TTC549 (cell line): ENCODE data around the gene PSPC1.

Experiments used
- FAIRE-seq: peaks from 2 replicates; lab custom pipeline; 2012; peaks lifted over from hg19 to GRCh38; lab: Jason Lieb, UNC

PSPC1 gene

DNA sequence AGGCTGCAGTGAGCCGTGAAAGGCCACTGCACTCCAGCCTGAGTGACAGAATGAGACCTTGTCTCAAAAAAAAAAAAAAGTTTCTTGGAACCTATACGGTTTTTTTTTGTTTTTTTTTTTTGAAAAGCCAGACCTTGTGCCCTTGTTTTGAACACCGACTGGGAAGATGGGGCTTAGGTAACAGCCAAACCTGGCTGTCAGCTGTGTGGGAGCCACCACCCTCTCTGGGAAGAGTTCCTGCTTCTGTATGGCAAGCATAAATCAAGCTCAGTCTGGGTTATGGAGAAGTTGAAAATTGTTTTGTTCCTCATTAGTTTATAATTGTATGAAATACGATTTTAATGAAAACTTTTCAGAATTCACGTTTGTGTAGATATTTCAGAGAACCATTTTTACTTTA lies 109.8 kb downstream of the PSPC1 start:
- FAIRE-seq: no peak

GRCh38 chr13:19670147-19670546 lies 112.6 kb downstream of the PSPC1 start:
- FAIRE-seq: no peak

DNA sequence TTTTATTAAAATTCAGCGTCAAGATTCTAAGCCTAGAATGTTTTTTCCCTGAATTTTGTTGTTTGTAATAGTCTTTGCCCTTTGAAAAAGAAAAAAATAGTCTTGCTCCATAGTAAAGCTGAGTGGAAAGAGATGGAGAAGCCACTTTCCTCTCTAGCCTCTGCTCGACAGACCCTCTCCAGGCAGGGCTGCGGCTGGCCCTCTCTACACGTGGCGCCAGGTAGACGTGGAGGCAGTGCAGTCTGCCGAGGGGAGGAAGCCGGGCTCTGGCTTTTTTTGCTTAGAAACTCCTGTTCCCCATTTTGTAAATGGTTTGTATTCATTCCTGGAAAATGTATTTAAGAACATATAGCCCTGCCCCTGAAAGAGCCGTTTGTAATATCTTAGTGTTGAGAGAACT lies 114.0 kb downstream of the PSPC1 start:
- FAIRE-seq: no peak

GRCh38 chr13:19665427-19665859 lies 117.3 kb downstream of the PSPC1 start:
- no peak for FAIRE-seq

DNA sequence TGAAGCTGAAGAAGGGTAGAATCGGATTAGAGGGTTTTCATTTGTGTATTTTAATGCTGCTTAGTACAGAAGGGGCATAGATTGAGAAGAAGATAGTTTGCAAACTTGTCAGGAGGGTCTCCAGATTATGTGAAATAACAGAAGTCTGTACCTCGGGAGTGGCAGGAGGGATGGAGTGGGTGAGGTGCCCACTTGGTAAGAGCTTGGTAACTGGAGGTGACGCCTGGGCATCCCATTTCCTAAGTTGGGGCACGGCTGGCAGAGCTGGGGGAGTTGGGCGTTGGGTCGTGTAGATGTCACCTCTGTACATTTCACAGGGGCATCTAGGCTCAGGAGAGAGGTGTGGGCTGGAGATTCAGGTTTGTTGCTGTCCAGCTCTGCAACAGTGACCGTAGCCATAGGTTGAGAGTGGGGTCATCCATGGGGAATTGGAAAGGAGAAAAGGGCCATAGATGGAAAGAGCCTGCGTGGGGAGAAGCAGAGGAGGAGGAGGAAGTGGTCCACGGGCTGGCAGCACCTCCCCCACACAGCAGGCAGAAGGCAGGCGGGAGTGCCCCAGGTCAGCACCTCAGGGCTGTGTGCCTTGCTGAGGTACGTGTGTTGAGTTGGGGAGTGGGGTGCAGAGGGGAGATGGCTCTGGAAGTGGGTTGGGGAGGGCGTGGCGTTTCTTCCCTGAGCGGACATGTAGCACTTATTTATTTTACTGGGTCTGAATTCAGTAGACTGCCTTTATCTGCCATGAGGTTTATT lies 118.1 kb downstream of the PSPC1 start:
- FAIRE-seq: no peak

DNA sequence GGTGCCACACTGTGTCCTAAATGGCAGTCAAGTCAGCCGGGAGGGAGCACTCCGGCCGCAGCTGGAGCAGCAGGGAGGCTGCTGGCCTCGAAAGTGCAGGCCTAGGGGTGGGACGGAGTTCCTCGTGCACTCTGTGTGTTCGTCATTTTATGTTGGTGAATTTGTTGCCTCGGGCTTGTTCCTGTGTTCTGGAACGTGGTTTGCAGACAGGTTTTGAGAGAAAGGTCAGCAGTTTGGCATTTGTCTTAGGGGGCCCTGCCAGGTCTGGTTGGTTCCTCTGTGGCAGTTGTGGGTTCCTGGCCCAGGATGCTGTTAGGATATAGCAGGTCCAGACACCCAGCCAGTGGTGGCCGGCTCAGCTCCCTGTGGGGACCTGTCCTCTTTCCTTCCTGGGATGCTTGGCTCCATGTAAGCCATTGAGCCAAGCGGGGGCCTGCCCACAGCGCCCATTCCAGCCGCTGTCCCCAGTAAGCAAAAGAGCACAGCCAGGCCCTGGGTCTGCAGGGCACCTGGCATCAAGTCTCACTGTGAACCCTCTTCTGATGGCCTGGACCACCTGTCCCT lies 119.2 kb downstream of the PSPC1 start:
- no peak for FAIRE-seq

- FAIRE-seq: no peak
Measured at GRCh38 chr13:19661561-19661960, 121.2 kb downstream of the PSPC1 start.

DNA sequence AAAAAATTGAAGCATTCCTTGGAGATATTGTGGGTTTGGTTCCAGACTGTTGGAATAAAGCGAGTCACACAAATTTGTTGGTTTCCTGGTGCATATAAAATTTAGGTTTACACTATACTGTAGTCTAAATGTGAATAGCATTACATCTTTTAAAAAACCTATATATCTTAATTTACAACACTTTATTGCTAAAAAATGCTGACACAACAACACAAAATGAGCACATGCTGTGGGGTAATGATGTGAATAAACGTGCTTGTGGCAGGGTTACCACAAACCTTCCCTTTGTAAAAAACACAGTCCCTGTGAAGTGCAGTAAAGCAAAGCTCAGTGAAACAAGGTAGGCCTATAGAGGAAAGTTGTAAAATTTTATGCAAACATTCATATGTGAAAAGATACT lies 121.6 kb downstream of the PSPC1 start:
- FAIRE-seq: no peak

- no peak for FAIRE-seq
Measured at GRCh38 chr13:19658831-19659230, 123.9 kb downstream of the PSPC1 start.

- no peak for FAIRE-seq
Measured at GRCh38 chr13:19657872-19658591, 124.7 kb downstream of the PSPC1 start.
